Kidney epithelial cell (primary cell): Measurements from ENCODE around the gene TMEM218. TPM values are rescaled to one million over a fixed set of nuclear protein-coding genes. Genes with fewer than 3 reads are reported as not detected.

Source experiments
- DNase-seq: peaks from one replicate; pipeline ENCODE4 v3.0.0-alpha.2; 2010; ENCODE audit warnings: low read depth
- H3K27me3 ChIP-seq: 2 replicates; pipeline ENCODE4 v1.6.0; 2011; ENCODE audit warnings: low read length; ENCODE audit not compliant: control insufficient read depth, insufficient read depth
- H3K36me3 ChIP-seq: 2 replicates; pipeline ENCODE4 v1.5.1; 2011; ENCODE audit warnings: low read length; ENCODE audit not compliant: control insufficient read depth, insufficient read depth
- H3K4me3 ChIP-seq: 2 replicates; pipeline ENCODE4 v1.5.1; 2011; ENCODE audit warnings: low read depth, mild to moderate bottlenecking, control low read depth, low read length
- total RNA-seq: library from RNA; depleted of rRNA; stranded (reverse); fragments of >200 nt; gene quantifications from 2 replicates; pipeline ENCODE4 v1.2.3, GENCODE V29; 2015
- TF ChIP-seq, protein P1 (sequence below): IDR thresholded peaks from 2 replicates; pipeline ENCODE4 v1.5.1; 2011; ENCODE audit warnings: mild to moderate bottlenecking, moderate library complexity, low read length, control low read depth, inconsistent platforms; ENCODE audit not compliant: insufficient read depth, poor library complexity, severe bottlenecking

Gene TMEM218
- total RNA-seq, 1 donor from 2014 or later = 19.6 TPM

DNA sequence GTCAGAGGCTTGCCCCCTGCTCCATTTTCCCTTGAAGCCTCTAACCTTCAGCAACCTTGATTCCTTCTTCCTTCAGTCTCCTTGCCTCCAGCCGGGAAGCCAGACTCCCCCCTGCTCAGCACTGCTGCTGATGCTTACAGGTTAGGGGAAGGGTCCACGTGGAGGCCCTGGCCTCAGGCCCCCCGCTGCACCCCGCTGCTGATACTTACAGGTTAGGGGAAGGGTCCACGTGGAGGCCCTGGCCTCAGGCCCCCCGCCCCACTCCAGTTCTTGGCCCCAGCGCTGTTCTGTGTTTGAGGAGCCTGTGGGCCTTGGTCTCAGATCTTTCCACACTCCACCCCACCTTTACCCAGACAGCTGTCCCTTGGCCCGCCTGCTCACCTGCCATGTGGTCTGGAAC lies 27.5 kb upstream of the TMEM218 start:
- DNase-seq = no peak
- TF ChIP-seq, protein P1, sequence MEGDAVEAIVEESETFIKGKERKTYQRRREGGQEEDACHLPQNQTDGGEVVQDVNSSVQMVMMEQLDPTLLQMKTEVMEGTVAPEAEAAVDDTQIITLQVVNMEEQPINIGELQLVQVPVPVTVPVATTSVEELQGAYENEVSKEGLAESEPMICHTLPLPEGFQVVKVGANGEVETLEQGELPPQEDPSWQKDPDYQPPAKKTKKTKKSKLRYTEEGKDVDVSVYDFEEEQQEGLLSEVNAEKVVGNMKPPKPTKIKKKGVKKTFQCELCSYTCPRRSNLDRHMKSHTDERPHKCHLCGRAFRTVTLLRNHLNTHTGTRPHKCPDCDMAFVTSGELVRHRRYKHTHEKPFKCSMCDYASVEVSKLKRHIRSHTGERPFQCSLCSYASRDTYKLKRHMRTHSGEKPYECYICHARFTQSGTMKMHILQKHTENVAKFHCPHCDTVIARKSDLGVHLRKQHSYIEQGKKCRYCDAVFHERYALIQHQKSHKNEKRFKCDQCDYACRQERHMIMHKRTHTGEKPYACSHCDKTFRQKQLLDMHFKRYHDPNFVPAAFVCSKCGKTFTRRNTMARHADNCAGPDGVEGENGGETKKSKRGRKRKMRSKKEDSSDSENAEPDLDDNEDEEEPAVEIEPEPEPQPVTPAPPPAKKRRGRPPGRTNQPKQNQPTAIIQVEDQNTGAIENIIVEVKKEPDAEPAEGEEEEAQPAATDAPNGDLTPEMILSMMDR = no peak
- Histone ChIP-seq H3K4me3 (no peak overlapping the region), H3K27me3 (no peaks in the 10 kb centered on the region), H3K36me3 (no peaks in the 10 kb centered on the region)

DNA sequence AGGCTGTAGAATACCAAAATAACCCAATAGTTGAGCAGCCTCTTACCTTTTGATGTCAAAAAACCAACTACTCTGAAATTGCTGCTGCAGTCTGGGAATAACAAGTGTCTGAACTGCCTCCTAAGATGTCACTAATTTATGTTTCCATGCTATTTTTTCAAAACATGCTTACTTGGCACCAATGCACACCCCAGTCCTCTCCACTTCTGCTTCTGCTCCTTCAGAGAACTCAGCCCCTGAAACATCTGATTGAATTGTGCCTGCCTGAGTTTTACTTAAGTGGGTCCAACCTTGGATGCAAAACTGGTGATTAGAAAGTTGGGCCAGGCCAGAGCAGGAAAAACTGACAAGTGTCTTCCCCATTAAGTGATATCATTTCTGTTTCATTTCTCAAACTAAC lies 24.6 kb upstream of the TMEM218 start:
- no peak overlapping the region for H3K4me3 ChIP-seq
- TF ChIP-seq, protein P1 = no peak
- no peaks in the 10 kb centered on the region for H3K36me3 ChIP-seq
- DNase-seq = no peak
- H3K27me3 ChIP-seq = no peaks in the 10 kb centered on the region

DNA sequence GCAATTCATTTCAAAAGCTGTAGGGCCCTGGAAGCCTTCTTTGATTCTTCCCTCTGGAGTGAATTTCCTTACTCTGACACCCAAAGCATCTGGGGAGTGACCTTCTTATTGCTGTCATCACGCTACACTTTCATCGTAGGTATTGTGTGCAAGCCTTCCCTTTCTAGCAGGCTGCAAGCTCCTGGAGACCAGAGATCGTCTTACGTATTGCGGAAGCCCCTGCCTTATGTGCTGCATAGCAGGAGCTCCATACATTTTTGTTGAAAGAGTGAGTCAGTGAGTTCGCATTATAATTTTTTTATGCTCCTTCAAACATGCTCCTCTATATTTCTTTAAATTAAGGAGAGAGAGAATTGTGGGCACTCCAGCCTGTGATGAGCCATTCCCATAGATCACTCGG lies 21.2 kb upstream of the TMEM218 start:
- Histone ChIP-seq H3K4me3 (no peak overlapping the region), H3K36me3 (no peaks in the 10 kb centered on the region), H3K27me3 (no peaks in the 10 kb centered on the region)
- TF ChIP-seq, protein P1 = no peak
- no peak for DNase-seq

DNA sequence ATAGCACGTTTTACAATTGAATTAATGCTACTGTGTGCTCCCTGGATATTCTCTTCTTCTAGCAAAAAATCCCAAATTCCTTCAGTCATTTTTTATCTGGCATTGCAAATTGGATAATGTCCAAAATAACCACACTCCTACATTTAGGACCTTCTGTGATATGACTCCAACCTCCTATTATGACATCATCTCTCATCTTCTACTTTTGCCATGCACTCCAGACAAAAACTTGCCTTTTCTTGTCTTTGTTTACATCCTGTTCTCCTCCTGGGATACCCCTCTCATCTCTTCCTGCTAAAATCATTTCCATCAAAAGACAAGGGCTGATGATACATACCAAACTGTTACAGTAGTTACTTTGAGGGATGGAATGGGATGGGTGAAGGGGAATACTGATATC lies 20.6 kb upstream of the TMEM218 start:
- no peak overlapping the region for H3K4me3 ChIP-seq
- H3K27me3 ChIP-seq = no peaks in the 10 kb centered on the region
- TF ChIP-seq, protein P1 = no peak
- H3K36me3 ChIP-seq = no peaks in the 10 kb centered on the region
- no peak for DNase-seq

DNA sequence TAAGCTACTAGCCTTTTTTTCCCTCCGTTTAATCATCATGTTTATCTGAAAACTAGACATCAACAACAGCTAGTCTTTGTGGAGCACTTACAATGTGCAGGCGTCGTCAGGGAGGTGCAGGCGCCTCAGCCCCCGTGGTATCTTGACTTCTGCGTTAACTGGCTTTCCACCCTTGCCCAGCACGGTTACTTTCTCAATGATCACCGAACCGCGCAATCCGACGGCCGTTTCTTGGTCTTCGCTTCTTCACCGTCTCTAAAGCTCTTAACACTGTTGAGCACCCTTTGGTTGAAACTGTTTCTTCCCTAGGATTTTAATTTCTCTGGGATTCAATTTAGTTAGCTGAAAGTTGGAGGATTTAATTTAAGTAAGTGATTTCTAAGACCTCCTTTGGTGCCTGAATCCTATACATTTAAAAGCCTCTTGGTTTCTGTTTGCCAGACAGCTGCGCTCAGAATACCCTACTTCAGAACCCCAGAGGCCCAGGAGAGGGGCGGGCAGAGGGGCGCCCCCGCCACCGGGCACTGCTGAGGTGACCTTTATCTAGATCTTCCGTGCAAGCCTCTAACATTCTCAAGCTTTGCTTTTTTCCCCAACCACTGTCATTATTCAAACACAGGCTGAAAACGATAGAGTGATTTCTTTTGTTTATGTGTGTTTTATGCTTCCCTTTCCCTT lies 18.0 kb upstream of the TMEM218 start:
- no peaks in the 10 kb centered on the region for H3K27me3 ChIP-seq
- TF ChIP-seq, protein P1 = no peak
- H3K4me3 ChIP-seq = no peak overlapping the region
- H3K36me3 ChIP-seq = no peaks in the 10 kb centered on the region
- DNase-seq = no peak

DNA sequence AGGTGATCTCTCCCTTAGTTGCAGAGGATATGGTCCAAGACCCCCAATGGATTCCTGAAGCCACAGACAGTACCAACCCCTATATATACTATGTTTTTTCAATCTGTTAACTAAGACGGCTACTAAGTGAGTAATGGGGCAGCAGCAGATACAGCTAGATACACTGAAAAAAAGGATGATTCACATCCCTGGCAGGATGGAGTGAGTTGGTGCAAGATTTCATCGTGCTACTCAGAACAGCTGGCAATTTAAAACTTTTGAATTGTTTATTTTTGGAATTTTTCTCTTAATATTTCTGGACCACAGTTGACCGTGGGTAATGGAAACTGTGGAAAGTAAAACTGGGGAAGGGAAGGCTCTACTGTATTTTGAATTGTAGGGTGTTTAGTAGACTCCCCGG lies 17.0 kb upstream of the TMEM218 start:
- Histone ChIP-seq H3K4me3 (no peak overlapping the region), H3K36me3 (no peaks in the 10 kb centered on the region), H3K27me3 (no peaks in the 10 kb centered on the region)
- DNase-seq = no peak
- TF ChIP-seq, protein P1 = no peak
